Activated naive CD4-positive, alpha-beta T cell treated with anti-CD3 and anti-CD28 coated beads, Interleukin-2, amount 10 ng/mL, durations not matched to agents 7 days and 5 days (primary cell): ENCODE results near the gene GPRC5B.

Experiments
- CTCF ChIA-PET: fragments of 350-600 bp; sonication (Branson Sonifier 250); formaldehyde crosslinking; loops from one replicate; lab custom pipeline; 2021; ENCODE audit warnings: antibody characterized with exemption; lab: Charles Lee
- DNase-seq: peaks from one replicate; pipeline ENCODE4 v3.0.0-alpha.2; 2020
- H3K27ac Mint-ChIP-seq: one replicate; pipeline ENCODE4 v1.8.0; 2021; ENCODE audit warnings: mild to moderate bottlenecking, moderate library complexity, mixed read lengths
- H3K27me3 Mint-ChIP-seq: one replicate; pipeline ENCODE4 v1.8.0; 2021; ENCODE audit warnings: mild to moderate bottlenecking, mixed read lengths
- H3K36me3 Mint-ChIP-seq: one replicate; pipeline ENCODE4 v1.8.0; 2021; ENCODE audit warnings: mixed read lengths
- H3K4me1 Mint-ChIP-seq: one replicate; pipeline ENCODE4 v1.8.0; 2021; ENCODE audit warnings: mixed read lengths
- H3K4me3 Mint-ChIP-seq: one replicate; pipeline ENCODE4 v1.8.0; 2021; ENCODE audit warnings: mild to moderate bottlenecking, moderate library complexity, mixed read lengths
- H3K9me3 Mint-ChIP-seq: one replicate; pipeline ENCODE4 v1.8.0; 2021; ENCODE audit warnings: mixed read lengths

Gene GPRC5B

GRCh38 chr16:19872935-19873334, 11.7 kb downstream of the GPRC5B start:
- H3K4me1 Mint-ChIP-seq = no peaks in the 10 kb centered on the region
- H3K36me3 Mint-ChIP-seq = no peaks in the 10 kb centered on the region
- peaks cover 18% of the 10 kb centered on the region for H3K27me3 Mint-ChIP-seq
- no peak overlapping the region for H3K27ac Mint-ChIP-seq
- H3K4me3 Mint-ChIP-seq = no peak overlapping the region
- no peak for DNase-seq
- no peaks in the 10 kb centered on the region for H3K9me3 Mint-ChIP-seq
- CTCF ChIA-PET = no interaction called here

GRCh38 chr16:19872179-19872863, 12.3 kb downstream of the GPRC5B start:
- Mint-ChIP-seq H3K9me3 (no peaks in the 10 kb centered on the region), H3K36me3 (no peaks in the 10 kb centered on the region), H3K27ac (no peak overlapping the region), H3K4me3 (no peak overlapping the region), H3K27me3 (peaks cover 18% of the 10 kb centered on the region), H3K4me1 (no peaks in the 10 kb centered on the region)
- no peak for DNase-seq
- CTCF ChIA-PET = no interaction called here

- Mint-ChIP-seq H3K4me3 (no peak overlapping the region), H3K4me1 (no peaks in the 10 kb centered on the region), H3K36me3 (no peaks in the 10 kb centered on the region), H3K9me3 (no peaks in the 10 kb centered on the region), H3K27ac (no peak overlapping the region), H3K27me3 (peaks cover 17% of the 10 kb centered on the region)
- CTCF ChIA-PET = no interaction called here
- DNase-seq = no peak
Observed at GRCh38 chr16:19871721-19872120, 12.9 kb downstream of the GPRC5B start.

GRCh38 chr16:19868421-19868820, 16.2 kb downstream of the GPRC5B start:
- no peaks in the 10 kb centered on the region for H3K4me1 Mint-ChIP-seq
- DNase-seq = no peak
- H3K27ac Mint-ChIP-seq = no peak overlapping the region
- H3K4me3 Mint-ChIP-seq = no peak overlapping the region
- no peaks in the 10 kb centered on the region for H3K36me3 Mint-ChIP-seq
- H3K9me3 Mint-ChIP-seq = no peaks in the 10 kb centered on the region
- H3K27me3 Mint-ChIP-seq = peaks cover 8% of the 10 kb centered on the region
- CTCF ChIA-PET = interaction anchor here (0.6 kb wide), 1 partner anchor 284 kb away, joined by 4 read pairs; no protein-coding TSS in a partner anchor

- DNase-seq = no peak
- H3K27ac Mint-ChIP-seq = no peak overlapping the region
- H3K4me1 Mint-ChIP-seq = no peaks in the 10 kb centered on the region
- no peak overlapping the region for H3K4me3 Mint-ChIP-seq
- peaks cover 3% of the 10 kb centered on the region for H3K27me3 Mint-ChIP-seq
- no peaks in the 10 kb centered on the region for H3K36me3 Mint-ChIP-seq
- CTCF ChIA-PET = interaction anchor here (0.7 kb wide), 1 partner anchor 436 kb away, joined by 3 read pairs; no protein-coding TSS in a partner anchor
- no peaks in the 10 kb centered on the region for H3K9me3 Mint-ChIP-seq
Observed at GRCh38 chr16:19864566-19864965, 20.1 kb downstream of the GPRC5B start.

- no peaks in the 10 kb centered on the region for H3K4me1 Mint-ChIP-seq
- DNase-seq = no peak
- no peaks in the 10 kb centered on the region for H3K9me3 Mint-ChIP-seq
- CTCF ChIA-PET = no interaction called here
- H3K27ac Mint-ChIP-seq = no peak overlapping the region
- H3K27me3 Mint-ChIP-seq = peaks cover 3% of the 10 kb centered on the region
- no peaks in the 10 kb centered on the region for H3K36me3 Mint-ChIP-seq
- H3K4me3 Mint-ChIP-seq = no peak overlapping the region
Observed at GRCh38 chr16:19863990-19864389, 20.7 kb downstream of the GPRC5B start.

- Mint-ChIP-seq H3K4me1 (no peaks in the 10 kb centered on the region), H3K9me3 (no peaks in the 10 kb centered on the region), H3K4me3 (no peak overlapping the region), H3K36me3 (no peaks in the 10 kb centered on the region), H3K27ac (no peak overlapping the region), H3K27me3 (no peaks in the 10 kb centered on the region)
- DNase-seq = no peak
- CTCF ChIA-PET = no interaction called here
Observed at GRCh38 chr16:19861811-19862327, 22.8 kb downstream of the GPRC5B start.

GRCh38 chr16:19861133-19861532, 23.5 kb downstream of the GPRC5B start:
- no peaks in the 10 kb centered on the region for H3K36me3 Mint-ChIP-seq
- no peaks in the 10 kb centered on the region for H3K9me3 Mint-ChIP-seq
- CTCF ChIA-PET = no interaction called here
- H3K4me3 Mint-ChIP-seq = no peak overlapping the region
- no peak overlapping the region for H3K27ac Mint-ChIP-seq
- no peaks in the 10 kb centered on the region for H3K4me1 Mint-ChIP-seq
- H3K27me3 Mint-ChIP-seq = no peaks in the 10 kb centered on the region
- DNase-seq = no peak

GRCh38 chr16:19860166-19861041, 24.2 kb downstream of the GPRC5B start:
- no peaks in the 10 kb centered on the region for H3K4me1 Mint-ChIP-seq
- H3K36me3 Mint-ChIP-seq = no peaks in the 10 kb centered on the region
- H3K4me3 Mint-ChIP-seq = no peak overlapping the region
- CTCF ChIA-PET = no interaction called here
- no peaks in the 10 kb centered on the region for H3K9me3 Mint-ChIP-seq
- DNase-seq = no peak
- no peak overlapping the region for H3K27ac Mint-ChIP-seq
- no peaks in the 10 kb centered on the region for H3K27me3 Mint-ChIP-seq

- Mint-ChIP-seq H3K9me3 (no peaks in the 10 kb centered on the region), H3K36me3 (no peaks in the 10 kb centered on the region), H3K27ac (no peak overlapping the region), H3K27me3 (no peaks in the 10 kb centered on the region), H3K4me3 (no peak overlapping the region), H3K4me1 (no peaks in the 10 kb centered on the region)
- no peak for DNase-seq
- CTCF ChIA-PET = no interaction called here
Observed at GRCh38 chr16:19859603-19860002, 25.0 kb downstream of the GPRC5B start.

GRCh38 chr16:19859166-19859565, 25.5 kb downstream of the GPRC5B start:
- H3K36me3 Mint-ChIP-seq = no peaks in the 10 kb centered on the region
- no peak overlapping the region for H3K4me3 Mint-ChIP-seq
- no peak overlapping the region for H3K27ac Mint-ChIP-seq
- H3K27me3 Mint-ChIP-seq = no peaks in the 10 kb centered on the region
- CTCF ChIA-PET = no interaction called here
- DNase-seq = no peak
- no peaks in the 10 kb centered on the region for H3K4me1 Mint-ChIP-seq
- no peaks in the 10 kb centered on the region for H3K9me3 Mint-ChIP-seq

- H3K4me1 Mint-ChIP-seq = no peaks in the 10 kb centered on the region
Observed at GRCh38 chr16:19858340-19859018, 26.2 kb downstream of the GPRC5B start.

GRCh38 chr16:19857593-19858339, 26.9 kb downstream of the GPRC5B start:
- no peaks in the 10 kb centered on the region for H3K36me3 Mint-ChIP-seq
- CTCF ChIA-PET = interaction anchor here (0.7 kb wide), 1 partner anchor 274 kb away, joined by 3 read pairs; no protein-coding TSS in a partner anchor
- no peak overlapping the region for H3K27ac Mint-ChIP-seq
- no peaks in the 10 kb centered on the region for H3K9me3 Mint-ChIP-seq
- H3K27me3 Mint-ChIP-seq = no peaks in the 10 kb centered on the region
- no peaks in the 10 kb centered on the region for H3K4me1 Mint-ChIP-seq
- H3K4me3 Mint-ChIP-seq = no peak overlapping the region
- DNase-seq = no peak

More at GRCh38 chr16:19858340-19859018, 26.2 kb downstream of the GPRC5B start:
- CTCF ChIA-PET = interaction anchor here (0.6 kb wide), 1 partner anchor 555 kb away, joined by 3 read pairs; no protein-coding TSS in a partner anchor
- Mint-ChIP-seq H3K4me3 (no peak overlapping the region), H3K27ac (no peak overlapping the region), H3K27me3 (no peaks in the 10 kb centered on the region), H3K9me3 (no peaks in the 10 kb centered on the region), H3K36me3 (no peaks in the 10 kb centered on the region)
- DNase-seq = no peak
